ES-I3 (cell line): ENCODE results near the gene RAB26.
A peak's percentile ranks its signal among the peaks of the same experiment; 100 is the strongest.

Experiments used
- H3K36me3 ChIP-seq: 2 replicates; pipeline ENCODE4 v1.6.1; 2013; ENCODE audit warnings: mild to moderate bottlenecking, low read length, control low read depth, moderate library complexity; ENCODE audit not compliant: insufficient read depth
- H3K4me1 ChIP-seq: 2 replicates; pipeline ENCODE4 v1.6.1; 2013; ENCODE audit warnings: mild to moderate bottlenecking, control low read depth, low read length; ENCODE audit not compliant: insufficient read depth
- H3K9ac ChIP-seq: 2 replicates; pipeline ENCODE4 v1.6.1; 2013; ENCODE audit warnings: low read depth, mild to moderate bottlenecking, low read length, moderate library complexity
- H3K9me3 ChIP-seq: 2 replicates; pipeline ENCODE4 v1.6.1; 2013; ENCODE audit warnings: mild to moderate bottlenecking, low read length, moderate library complexity; ENCODE audit not compliant: control insufficient read depth, insufficient read depth

The RAB26 gene

GRCh38 chr16:2155977-2156848, 7.8 kb downstream of the RAB26 start:
- Histone ChIP-seq H3K9ac (peak overlapping the region; percentile 82), H3K4me1 (peaks cover 22% of the 10 kb centered on the region; the same call in 1 of the 2 replicates), H3K36me3 (peaks cover 9% of the 10 kb centered on the region; the same call in 1 of the 2 replicates), H3K9me3 (no peaks in the 10 kb centered on the region)

- Histone ChIP-seq H3K4me1 (peaks cover 17% of the 10 kb centered on the region; the same call in 1 of the 2 replicates), H3K9ac (peak overlapping the region; percentile 82; the same call in 1 of the 2 replicates), H3K36me3 (peaks cover 9% of the 10 kb centered on the region; the same call in 1 of the 2 replicates), H3K9me3 (no peaks in the 10 kb centered on the region)
Observed at GRCh38 chr16:2156849-2157224, 8.4 kb downstream of the RAB26 start.

DNA sequence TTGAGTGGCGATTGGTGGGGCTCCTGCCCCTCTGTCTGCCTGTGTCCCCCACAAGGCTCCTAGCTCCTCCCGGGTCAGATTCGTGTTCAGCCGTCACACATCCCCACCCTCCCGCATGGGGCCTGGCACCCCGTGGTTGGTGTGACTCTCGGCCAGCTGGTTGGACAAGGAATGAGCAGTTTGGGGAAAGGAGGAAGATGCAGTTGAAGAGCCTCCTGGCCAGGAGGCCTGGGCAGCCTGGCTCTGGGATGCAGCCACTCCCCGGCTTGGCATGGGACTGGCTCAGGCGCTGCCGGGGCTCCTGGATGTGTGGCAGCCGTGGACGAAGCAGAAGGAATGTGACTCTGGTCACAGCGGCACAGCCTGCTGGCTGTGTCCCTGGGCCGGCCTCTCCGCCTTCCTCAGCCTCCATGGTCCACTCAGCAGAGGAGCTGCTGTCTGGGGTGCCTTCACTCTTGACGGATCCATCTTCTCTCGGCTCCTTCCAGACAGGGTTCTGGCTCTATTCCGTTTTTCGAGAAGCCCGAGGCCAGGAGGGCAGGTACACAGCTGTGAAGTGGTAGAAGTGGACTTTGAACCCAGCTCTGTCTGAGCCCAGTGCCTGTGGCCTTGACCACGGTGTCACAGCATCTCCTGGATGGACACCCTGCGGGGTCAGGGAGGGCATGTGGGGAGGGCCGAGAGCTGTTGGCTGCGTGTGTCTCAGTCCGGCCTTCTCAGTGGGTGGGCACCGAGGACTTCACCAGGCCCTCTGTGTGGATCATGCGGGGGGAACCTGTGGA, 9.2 kb downstream of the RAB26 start:
- no peaks in the 10 kb centered on the region for H3K9me3 ChIP-seq
- H3K36me3 ChIP-seq = peaks cover 9% of the 10 kb centered on the region; the same call in 1 of the 2 replicates
- peaks cover 15% of the 10 kb centered on the region; the same call in 1 of the 2 replicates for H3K4me1 ChIP-seq
- no peak overlapping the region; the same call in 1 of the 2 replicates for H3K9ac ChIP-seq

DNA sequence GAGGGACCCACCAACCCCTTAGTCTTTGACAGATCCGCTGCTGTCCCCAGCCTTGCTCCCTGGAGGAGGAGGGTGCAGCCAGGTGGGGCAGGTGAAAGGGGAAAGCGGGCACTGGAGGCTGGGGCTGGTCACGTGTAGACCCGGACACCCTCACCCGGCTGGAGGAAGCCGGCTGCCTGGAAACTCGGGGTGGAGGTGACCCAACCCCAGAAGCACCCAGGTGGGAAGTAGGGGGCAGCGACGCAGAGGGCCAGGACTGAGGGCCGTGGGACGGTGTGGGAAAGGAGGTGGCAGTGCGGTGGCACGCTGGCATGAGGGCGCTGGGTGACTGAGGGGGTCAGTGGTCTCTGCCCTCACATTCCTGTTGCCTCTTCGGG, 9.8 kb downstream of the RAB26 start:
- no peaks in the 10 kb centered on the region for H3K9me3 ChIP-seq
- H3K4me1 ChIP-seq = peaks cover 15% of the 10 kb centered on the region; the same call in 1 of the 2 replicates
- H3K36me3 ChIP-seq = peaks cover 9% of the 10 kb centered on the region; the same call in 1 of the 2 replicates
- H3K9ac ChIP-seq = no peak overlapping the region

DNA sequence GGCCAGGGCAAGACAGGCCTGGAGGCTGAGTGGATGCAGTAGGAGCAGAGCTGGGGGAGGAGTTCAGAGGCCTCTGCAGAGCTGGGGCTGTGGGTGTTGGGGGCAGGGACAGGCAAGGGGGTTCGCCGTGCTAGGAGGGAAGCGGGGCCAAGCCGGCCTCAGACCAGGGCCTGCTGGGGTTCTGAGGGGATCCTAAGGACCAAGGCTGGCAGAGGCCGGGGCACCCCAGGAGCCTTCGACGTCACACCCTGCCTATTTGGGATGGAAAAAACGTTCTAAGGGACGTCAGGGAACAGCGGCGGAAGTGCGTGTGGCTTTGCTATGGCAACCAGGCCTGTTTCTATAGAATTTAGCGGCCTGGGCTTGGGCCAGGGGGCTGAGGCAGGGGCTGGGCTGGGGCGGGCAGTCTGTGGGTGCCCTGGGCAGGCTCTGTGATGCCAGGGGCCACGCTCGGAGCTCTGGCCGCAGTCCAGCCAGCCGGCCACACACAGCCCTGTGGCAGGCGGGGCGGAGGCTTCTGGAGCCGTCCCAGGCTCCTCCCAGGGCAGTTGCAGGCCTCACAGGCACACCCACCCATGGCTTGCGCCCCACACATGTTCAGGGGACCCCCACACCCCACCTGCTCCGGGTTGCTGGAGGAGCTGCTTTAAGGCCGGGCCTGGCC, 10.9 kb downstream of the RAB26 start:
- peaks cover 15% of the 10 kb centered on the region; the same call in 1 of the 2 replicates for H3K4me1 ChIP-seq
- no peaks in the 10 kb centered on the region for H3K9me3 ChIP-seq
- no peak overlapping the region for H3K9ac ChIP-seq
- H3K36me3 ChIP-seq = peaks cover 5% of the 10 kb centered on the region; the same call in 1 of the 2 replicates

GRCh38 chr16:2160915-2161551, 12.6 kb downstream of the RAB26 start:
- H3K9ac ChIP-seq = 0 out of 2 replicates have a peak overlapping the region, but pooled peaks have one; percentile 18
- H3K9me3 ChIP-seq = no peaks in the 10 kb centered on the region
- H3K36me3 ChIP-seq = peaks cover 3% of the 10 kb centered on the region; the same call in 1 of the 2 replicates
- H3K4me1 ChIP-seq = peaks cover 15% of the 10 kb centered on the region; the same call in 1 of the 2 replicates

DNA sequence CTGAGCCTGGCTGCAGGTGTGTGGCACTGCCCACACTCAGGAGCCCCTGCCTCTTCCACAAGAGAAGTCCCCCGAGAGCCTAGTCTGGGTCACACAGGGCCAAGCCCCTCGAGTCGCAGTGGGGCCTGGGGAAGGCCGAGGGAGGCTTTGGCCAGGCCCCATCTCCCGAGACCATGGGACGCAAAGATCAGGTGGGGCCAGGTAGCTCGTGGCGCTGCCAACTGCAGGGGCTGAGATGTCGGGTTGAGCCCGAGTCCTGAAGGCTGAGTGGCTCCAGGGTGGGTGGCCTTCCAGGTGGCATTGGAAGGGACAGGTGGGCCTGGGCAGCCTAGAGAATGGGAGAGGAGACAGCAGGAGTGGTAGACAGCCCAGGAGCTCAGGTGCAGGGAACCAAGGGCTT, 13.5 kb downstream of the RAB26 start:
- Histone ChIP-seq H3K36me3 (peaks cover 4% of the 10 kb centered on the region; the same call in 1 of the 2 replicates), H3K4me1 (peaks cover 15% of the 10 kb centered on the region; the same call in 1 of the 2 replicates), H3K9ac (no peak overlapping the region), H3K9me3 (no peaks in the 10 kb centered on the region)

- Histone ChIP-seq H3K9me3 (no peaks in the 10 kb centered on the region), H3K9ac (no peak overlapping the region), H3K4me1 (peaks cover 15% of the 10 kb centered on the region; the same call in 1 of the 2 replicates), H3K36me3 (peaks cover 8% of the 10 kb centered on the region; the same call in 1 of the 2 replicates)
Observed at GRCh38 chr16:2162676-2163118, 14.3 kb downstream of the RAB26 start.

DNA sequence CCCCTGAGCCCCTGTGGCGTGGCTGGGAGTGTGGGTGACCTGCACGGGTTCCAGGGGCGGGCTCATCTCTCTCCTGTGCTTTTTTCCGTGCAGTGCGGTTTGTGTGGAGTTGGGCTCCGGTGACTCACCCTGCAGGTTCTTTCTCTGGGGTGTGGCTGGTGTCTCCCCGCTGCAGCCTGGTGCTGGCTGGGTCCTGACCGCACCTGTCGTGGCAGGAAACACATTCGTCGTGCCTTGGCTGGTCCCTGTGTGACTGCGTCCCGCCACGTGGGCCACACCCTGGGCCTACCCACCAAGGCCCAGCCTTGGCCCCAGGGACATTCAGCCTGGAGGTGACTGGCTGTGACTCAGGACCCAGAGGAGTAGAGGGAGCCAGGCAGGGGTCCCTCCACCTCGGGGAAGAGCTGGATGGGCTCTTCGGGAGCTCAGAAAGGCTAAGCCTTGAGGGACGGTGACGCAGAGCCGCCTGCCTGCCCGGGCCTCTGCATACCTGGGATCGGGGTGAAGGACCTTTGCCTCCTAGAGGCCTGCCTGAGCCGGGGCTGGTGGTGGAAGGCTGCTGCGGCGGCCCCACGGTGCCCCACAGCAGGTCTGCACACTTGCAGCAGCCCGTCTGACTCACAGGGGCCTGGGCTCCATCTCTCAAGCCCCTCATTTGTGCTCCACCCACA, 14.9 kb downstream of the RAB26 start:
- H3K9ac ChIP-seq = no peak overlapping the region
- peaks cover 8% of the 10 kb centered on the region; the same call in 1 of the 2 replicates for H3K36me3 ChIP-seq
- peaks cover 15% of the 10 kb centered on the region; the same call in 1 of the 2 replicates for H3K4me1 ChIP-seq
- no peaks in the 10 kb centered on the region for H3K9me3 ChIP-seq

GRCh38 chr16:2165861-2166260, 17.4 kb downstream of the RAB26 start:
- H3K36me3 ChIP-seq = peaks cover 8% of the 10 kb centered on the region; the same call in 1 of the 2 replicates
- no peak overlapping the region for H3K9ac ChIP-seq
- H3K4me1 ChIP-seq = no peaks in the 10 kb centered on the region; the same call in 1 of the 2 replicates
- no peaks in the 10 kb centered on the region for H3K9me3 ChIP-seq

GRCh38 chr16:2166263-2167067, 18.0 kb downstream of the RAB26 start:
- no peaks in the 10 kb centered on the region for H3K4me1 ChIP-seq
- no peak overlapping the region for H3K9ac ChIP-seq
- H3K36me3 ChIP-seq = peaks cover 8% of the 10 kb centered on the region; the same call in 1 of the 2 replicates

GRCh38 chr16:2167068-2167638, 18.7 kb downstream of the RAB26 start:
- no peaks in the 10 kb centered on the region for H3K9me3 ChIP-seq
- peaks cover 8% of the 10 kb centered on the region; the same call in 1 of the 2 replicates for H3K36me3 ChIP-seq
- no peaks in the 10 kb centered on the region for H3K4me1 ChIP-seq
- H3K9ac ChIP-seq = no peak overlapping the region

More at GRCh38 chr16:2166263-2167067, 18.0 kb downstream of the RAB26 start:
- no peaks in the 10 kb centered on the region for H3K9me3 ChIP-seq
